PFSK-1 (cell line): ENCODE data around the gene PPM1H.

Source experiments
- FOXP2 ChIP-seq: optimal IDR thresholded peaks from 2 replicates; pipeline ENCODE3; 2011; ENCODE audit warnings: borderline replicate concordance, control low read depth, inconsistent platforms; ENCODE audit not compliant: insufficient read depth; ENCODE audit errors: extremely low read length, extremely low read depth
- POLR2AphosphoS5 ChIP-seq: IDR thresholded peaks from 2 replicates; pipeline ENCODE4 v1.6.1; 2012; ENCODE audit warnings: low read depth, mild to moderate bottlenecking, control low read depth, low read length, moderate library complexity
- REST ChIP-seq, 2 experiments: IDR thresholded peaks; 2 replicates each; pipeline versions ENCODE4 v1.6.1 to v1.8.0; 2011 to 2012; ENCODE audit warnings: low read depth in 2 of 2, low read length in 2 of 2, control low read depth in 1 of 2, inconsistent platforms in 1 of 2, mild to moderate bottlenecking in 1 of 2, moderate library complexity in 1 of 2; ENCODE audit not compliant: insufficient read depth in 1 of 2
- SIN3A ChIP-seq: IDR thresholded peaks from 2 replicates; pipeline ENCODE4 v1.6.1; 2012; ENCODE audit warnings: mild to moderate bottlenecking, low read length, moderate library complexity, borderline replicate concordance; ENCODE audit not compliant: insufficient read depth
- TAF1 ChIP-seq: IDR thresholded peaks from 2 replicates; pipeline ENCODE4 v1.6.1; 2012; ENCODE audit warnings: low read length, control low read depth, borderline replicate concordance; ENCODE audit not compliant: insufficient read depth

Gene PPM1H

GRCh38 chr12:62861586-62861985 lies 73.4 kb downstream of the PPM1H start:
- TF ChIP-seq POLR2AphosphoS5: no peak
- TF ChIP-seq REST (IDR thresholded peaks at IDR 0.05; ENCODE audit: insufficient read depth in 1 of 2, low read depth in 2 of 2, low read length in 2 of 2): no peak
- no peak for TF ChIP-seq SIN3A
- TF ChIP-seq TAF1: no peak
- no peak for TF ChIP-seq FOXP2

- TF ChIP-seq FOXP2: no peak
- TF ChIP-seq REST (IDR thresholded peaks at IDR 0.05; ENCODE audit: insufficient read depth in 1 of 2, low read depth in 2 of 2, low read length in 2 of 2): no peak
- TF ChIP-seq POLR2AphosphoS5: no peak
- TF ChIP-seq TAF1: no peak
- TF ChIP-seq SIN3A: no peak
These were observed 74.2 kb downstream of the PPM1H start for GRCh38 chr12:62860501-62861411.

- TF ChIP-seq FOXP2 (no peak), REST (IDR thresholded peaks at IDR 0.05; ENCODE audit: insufficient read depth in 1 of 2, low read depth in 2 of 2, low read length in 2 of 2) (no peak)
These were observed 74.9 kb downstream of the PPM1H start for GRCh38 chr12:62860020-62860419.

GRCh38 chr12:62859321-62859737 lies 75.6 kb downstream of the PPM1H start:
- TF ChIP-seq SIN3A: no peak
- no peak for TF ChIP-seq POLR2AphosphoS5
- TF ChIP-seq TAF1: no peak
- TF ChIP-seq REST (IDR thresholded peaks at IDR 0.05; ENCODE audit: insufficient read depth in 1 of 2, low read depth in 2 of 2, low read length in 2 of 2): no peak
- TF ChIP-seq FOXP2: no peak

GRCh38 chr12:62856454-62856853 lies 78.5 kb downstream of the PPM1H start:
- TF ChIP-seq REST (IDR thresholded peaks at IDR 0.05; ENCODE audit: insufficient read depth in 1 of 2, low read depth in 2 of 2, low read length in 2 of 2) (no peak), SIN3A (no peak), FOXP2 (no peak), POLR2AphosphoS5 (no peak), TAF1 (no peak)
